NB4 (cell line): Measurements from ENCODE around the gene DMBX1.

ENCODE experiments used
- DNase-seq: peaks from one replicate; pipeline ENCODE4 v3.0.0; 2010; ENCODE audit warnings: low read depth
- H3K4me3 ChIP-seq: one replicate; pipeline ENCODE4 v1.5.1; 2011; ENCODE audit warnings: mild to moderate bottlenecking, low read depth, low read length, moderate library complexity
- MYC ChIP-seq: IDR thresholded peaks from 2 replicates; pipeline ENCODE4 v1.6.1; 2011; ENCODE audit warnings: low read depth, low read length
- POLR2A ChIP-seq: IDR thresholded peaks from 2 replicates; pipeline ENCODE4 v1.6.1; 2011; ENCODE audit warnings: mild to moderate bottlenecking; ENCODE audit not compliant: insufficient read length; ENCODE audit errors: extremely low read depth
- TF ChIP-seq, protein P1 (sequence below): IDR thresholded peaks from 2 replicates; pipeline ENCODE4 v1.6.1; 2011; ENCODE audit warnings: low read depth, low read length
- TF ChIP-seq, protein P2 (sequence below): IDR thresholded peaks from one replicate; pipeline ENCODE4 v1.5.1; 2012; ENCODE audit warnings: low read depth, low read length

DMBX1 gene

DNA sequence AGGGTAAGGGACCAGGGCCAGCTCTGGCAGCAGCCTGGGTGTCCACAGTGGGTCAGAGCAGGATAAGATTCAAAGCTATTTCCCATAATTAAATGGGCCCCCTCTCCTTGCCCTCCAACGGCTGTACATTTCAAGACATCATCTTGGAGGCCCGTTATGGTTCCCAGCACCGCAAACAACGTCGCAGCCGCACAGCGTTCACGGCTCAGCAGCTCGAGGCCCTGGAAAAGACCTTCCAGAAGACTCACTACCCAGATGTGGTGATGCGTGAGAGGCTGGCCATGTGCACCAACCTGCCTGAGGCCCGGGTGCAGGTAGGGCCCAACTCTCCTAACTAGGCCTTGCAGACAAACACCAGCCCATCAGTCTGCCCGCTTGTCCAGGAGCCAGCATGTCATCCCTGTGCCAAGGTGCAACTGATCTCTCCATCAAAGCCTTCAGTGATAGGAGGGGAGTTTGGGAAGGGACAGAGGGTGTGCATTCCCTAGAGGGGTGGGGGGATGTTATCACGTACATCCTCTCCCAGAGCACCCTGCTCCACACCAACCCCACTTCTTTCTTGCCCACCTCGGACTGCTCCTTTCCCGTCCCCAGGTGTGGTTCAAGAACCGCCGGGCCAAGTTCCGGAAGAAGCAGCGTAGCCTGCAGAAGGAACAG, 20.8 kb downstream of the DMBX1 start:
- DNase-seq: no peak
- H3K4me3 ChIP-seq: no peak overlapping the region
- TF ChIP-seq, protein P1, sequence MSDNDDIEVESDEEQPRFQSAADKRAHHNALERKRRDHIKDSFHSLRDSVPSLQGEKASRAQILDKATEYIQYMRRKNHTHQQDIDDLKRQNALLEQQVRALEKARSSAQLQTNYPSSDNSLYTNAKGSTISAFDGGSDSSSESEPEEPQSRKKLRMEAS: no peak
- TF ChIP-seq POLR2A: no peak
- no peak for TF ChIP-seq MYC
- TF ChIP-seq, protein P2, sequence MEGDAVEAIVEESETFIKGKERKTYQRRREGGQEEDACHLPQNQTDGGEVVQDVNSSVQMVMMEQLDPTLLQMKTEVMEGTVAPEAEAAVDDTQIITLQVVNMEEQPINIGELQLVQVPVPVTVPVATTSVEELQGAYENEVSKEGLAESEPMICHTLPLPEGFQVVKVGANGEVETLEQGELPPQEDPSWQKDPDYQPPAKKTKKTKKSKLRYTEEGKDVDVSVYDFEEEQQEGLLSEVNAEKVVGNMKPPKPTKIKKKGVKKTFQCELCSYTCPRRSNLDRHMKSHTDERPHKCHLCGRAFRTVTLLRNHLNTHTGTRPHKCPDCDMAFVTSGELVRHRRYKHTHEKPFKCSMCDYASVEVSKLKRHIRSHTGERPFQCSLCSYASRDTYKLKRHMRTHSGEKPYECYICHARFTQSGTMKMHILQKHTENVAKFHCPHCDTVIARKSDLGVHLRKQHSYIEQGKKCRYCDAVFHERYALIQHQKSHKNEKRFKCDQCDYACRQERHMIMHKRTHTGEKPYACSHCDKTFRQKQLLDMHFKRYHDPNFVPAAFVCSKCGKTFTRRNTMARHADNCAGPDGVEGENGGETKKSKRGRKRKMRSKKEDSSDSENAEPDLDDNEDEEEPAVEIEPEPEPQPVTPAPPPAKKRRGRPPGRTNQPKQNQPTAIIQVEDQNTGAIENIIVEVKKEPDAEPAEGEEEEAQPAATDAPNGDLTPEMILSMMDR: no peak

DNA sequence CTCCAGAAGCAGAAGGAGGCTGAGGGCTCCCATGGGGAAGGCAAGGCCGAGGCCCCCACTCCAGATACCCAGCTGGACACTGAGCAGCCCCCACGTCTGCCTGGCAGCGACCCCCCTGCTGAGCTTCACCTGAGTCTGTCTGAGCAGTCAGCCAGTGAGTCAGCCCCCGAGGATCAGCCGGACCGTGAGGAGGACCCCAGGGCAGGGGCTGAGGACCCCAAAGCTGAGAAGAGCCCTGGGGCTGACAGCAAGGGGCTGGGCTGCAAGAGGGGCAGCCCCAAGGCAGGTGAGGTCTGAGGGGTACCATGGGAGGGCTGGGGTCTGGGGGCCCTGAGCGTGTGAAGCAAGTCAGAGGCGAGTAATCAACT, 21.3 kb downstream of the DMBX1 start:
- no peak overlapping the region for H3K4me3 ChIP-seq
- TF ChIP-seq, protein P2: no peak
- TF ChIP-seq POLR2A (no peak), MYC (no peak)
- TF ChIP-seq, protein P1: no peak
- DNase-seq: no peak

DNA sequence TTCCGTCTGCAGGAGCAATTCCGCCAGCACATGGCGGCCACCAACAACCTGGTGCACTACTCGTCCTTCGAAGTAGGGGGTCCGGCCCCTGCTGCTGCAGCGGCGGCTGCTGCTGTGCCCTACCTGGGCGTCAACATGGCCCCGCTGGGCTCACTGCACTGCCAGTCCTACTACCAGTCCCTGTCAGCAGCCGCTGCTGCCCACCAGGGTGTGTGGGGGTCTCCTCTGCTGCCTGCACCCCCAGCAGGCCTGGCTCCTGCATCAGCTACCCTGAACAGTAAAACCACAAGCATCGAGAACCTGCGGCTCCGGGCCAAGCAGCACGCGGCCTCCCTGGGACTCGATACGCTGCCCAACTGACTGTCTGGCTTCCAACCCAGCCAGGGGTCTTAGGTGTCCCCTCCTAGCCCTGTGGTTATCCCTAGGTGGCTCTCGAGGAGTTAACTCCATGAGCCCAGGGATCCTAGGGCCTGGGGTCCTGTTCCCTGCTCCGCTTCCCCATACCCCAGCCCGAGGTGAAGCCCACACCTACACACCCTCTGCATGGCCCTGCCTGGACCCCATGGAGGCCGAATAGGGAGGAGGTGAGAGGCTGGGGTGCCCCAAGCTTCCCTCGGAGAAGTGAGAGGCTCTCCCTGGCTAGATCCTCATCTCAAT, 22.6 kb downstream of the DMBX1 start:
- no peak for TF ChIP-seq POLR2A
- TF ChIP-seq, protein P2: no peak
- no peak for DNase-seq
- H3K4me3 ChIP-seq: no peak overlapping the region

DNA sequence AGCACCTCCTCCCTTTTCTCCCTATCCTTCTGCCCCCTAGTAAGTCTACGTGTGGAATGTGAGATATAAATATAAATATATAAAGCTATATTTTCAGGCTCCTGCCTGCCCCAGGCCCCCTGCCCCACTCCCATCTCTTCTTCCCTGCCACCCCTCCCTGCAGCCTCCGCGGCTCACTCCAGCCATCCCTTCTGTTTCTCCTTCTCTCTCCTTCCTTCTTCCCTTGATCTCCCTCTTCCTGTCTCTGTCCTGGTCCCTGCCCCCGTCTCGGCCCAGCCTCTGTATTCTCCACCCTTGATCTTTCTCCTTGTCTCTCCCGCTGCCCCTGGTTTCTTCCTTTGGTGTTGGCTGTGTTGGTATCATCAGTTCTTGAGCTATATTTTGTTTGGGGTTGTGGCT, 23.2 kb downstream of the DMBX1 start:
- no peak for TF ChIP-seq MYC
- no peak overlapping the region for H3K4me3 ChIP-seq
- DNase-seq: no peak

DNA sequence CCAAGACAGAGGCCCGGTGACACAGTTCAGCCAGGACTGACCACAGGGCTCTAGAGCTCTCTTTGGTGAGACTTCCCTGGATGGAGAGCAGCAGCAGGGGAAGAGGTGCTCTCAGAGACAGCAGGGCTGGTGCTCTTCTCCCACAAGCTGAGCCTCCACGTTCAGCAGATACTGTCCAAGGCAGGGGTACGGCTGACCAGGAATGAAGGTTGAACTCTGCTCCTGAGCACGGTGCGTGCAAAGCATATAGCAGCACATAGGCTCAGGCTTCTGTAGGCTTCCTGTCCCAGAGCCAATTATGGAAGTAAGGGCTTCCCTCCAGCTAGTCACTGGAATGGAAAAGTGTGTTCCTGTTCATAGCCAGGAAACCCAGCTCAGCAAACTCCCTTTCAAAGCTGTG, 23.9 kb downstream of the DMBX1 start:
- H3K4me3 ChIP-seq: no peak overlapping the region
- TF ChIP-seq, protein P2: no peak
- TF ChIP-seq, protein P1: no peak
- TF ChIP-seq MYC (no peak), POLR2A (no peak)
- no peak for DNase-seq

DNA sequence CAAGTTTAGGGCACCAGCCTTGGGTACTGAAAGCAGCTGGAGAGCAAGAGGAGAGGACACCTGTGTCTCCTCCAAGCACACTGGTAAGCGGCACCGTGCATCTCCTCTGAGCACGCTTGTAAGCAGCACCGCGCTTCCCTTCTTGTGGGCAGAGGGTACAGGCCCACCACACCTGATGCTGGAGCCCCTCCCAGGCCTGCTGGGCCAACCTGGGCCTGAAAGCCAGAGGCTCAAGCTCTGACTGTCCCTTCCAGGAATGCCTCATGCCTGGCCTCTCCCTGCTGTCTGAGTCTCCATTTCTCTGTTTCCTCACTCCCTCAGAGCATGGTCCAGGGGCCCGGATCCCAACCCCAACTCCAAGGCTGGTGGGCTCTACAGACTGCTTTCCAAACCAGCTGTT, 25.9 kb downstream of the DMBX1 start:
- DNase-seq: no peak
- TF ChIP-seq POLR2A: no peak
- TF ChIP-seq MYC: no peak
- TF ChIP-seq, protein P2: no peak
- TF ChIP-seq, protein P1: no peak
- H3K4me3 ChIP-seq: no peak overlapping the region
